Activated B cell treated with CpG ODN at 0.5 μM for 24 hours (primary cell): ENCODE measurements around the gene ACTR1A. TPM values are rescaled to one million over a fixed set of nuclear protein-coding genes. Genes with fewer than 3 reads are reported as not detected.
A peak's percentile ranks its signal among the peaks of the same experiment; 100 is the strongest.

Experiments
- ATAC-seq: fragments of 200-7000 bp; cut with Tn5 transposase; one replicate; pipeline ENCODE4 v1.10.0; 2021; ENCODE audit warnings: low read depth, mild to moderate bottlenecking, moderate library complexity
- CTCF ChIA-PET: fragments of 350-600 bp; sonication (Branson Sonifier 250); formaldehyde crosslinking; loops from one replicate; lab custom pipeline; 2021; ENCODE audit warnings: antibody characterized with exemption; lab: Charles Lee
- POLR2A ChIA-PET: fragments of 350-600 bp; sonication (Branson Sonifier 250); formaldehyde crosslinking; loops from one replicate; lab custom pipeline; 2021; ENCODE audit warnings: antibody characterized with exemption; lab: Charles Lee
- DNase-seq: peaks from one replicate; pipeline ENCODE4 v3.0.0; 2022
- H3K27ac Mint-ChIP-seq: one replicate; pipeline ENCODE4 v1.8.0; 2020; ENCODE audit warnings: mixed read lengths
- H3K27me3 Mint-ChIP-seq: one replicate; pipeline ENCODE4 v1.8.0; 2021; ENCODE audit warnings: mixed read lengths
- H3K36me3 Mint-ChIP-seq: one replicate; pipeline ENCODE4 v1.8.0; 2021; ENCODE audit warnings: low read depth, mixed read lengths
- H3K4me1 Mint-ChIP-seq: one replicate; pipeline ENCODE4 v1.8.0; 2021; ENCODE audit warnings: mixed read lengths
- H3K4me3 Mint-ChIP-seq: one replicate; pipeline ENCODE4 v1.8.0; 2020; ENCODE audit warnings: mild to moderate bottlenecking, mixed read lengths
- H3K9me3 Mint-ChIP-seq: one replicate; pipeline ENCODE4 v1.8.0; 2020; ENCODE audit warnings: mixed read lengths
- CTCF ChIP-seq: fragments of 200-600 bp; IDR thresholded peaks from one replicate; pipeline ENCODE4 v1.8.0; 2022; ENCODE audit warnings: antibody characterized with exemption, mild to moderate bottlenecking
- intact Hi-C: fragments of 100-400 bp; cut with micrococcal nuclease; formaldehyde crosslinking; loops from one replicate; pipeline ENCODE4 v1.15.1; 2024
- total RNA-seq: library from RNA; stranded (reverse); gene quantifications from 2 replicates; pipeline ENCODE4 v1.2.3, GENCODE V29; 2022

Gene ACTR1A
- total RNA-seq, 1 donor from 2014 or later, result 71.9 TPM

- no peak for TF ChIP-seq CTCF
- Mint-ChIP-seq H3K36me3 (peaks cover 31% of the 10 kb centered on the region), H3K9me3 (no peaks in the 10 kb centered on the region), H3K27me3 (no peaks in the 10 kb centered on the region), H3K27ac (no peak overlapping the region), H3K4me1 (no peaks in the 10 kb centered on the region), H3K4me3 (no peak overlapping the region)
- ChIA-PET CTCF (interaction anchor here (1.1 kb wide), 1 partner anchor 66 kb away, joined by 5 read pairs; no protein-coding TSS in a partner anchor), POLR2A (no interaction called here)
- intact Hi-C loops, result no loop called here
- DNase-seq (no peak), ATAC-seq (no peak)
These were observed 15.0 kb upstream of the ACTR1A start for GRCh38 chr10:102517553-102517952.

- CTCF ChIA-PET, result no interaction called here
- peaks cover 11% of the 10 kb centered on the region for H3K4me1 Mint-ChIP-seq
- TF ChIP-seq CTCF, result no peak
- DNase-seq (no peak), ATAC-seq (no peak)
- no peaks in the 10 kb centered on the region for H3K27me3 Mint-ChIP-seq
- H3K4me3 Mint-ChIP-seq, result no peak overlapping the region
- POLR2A ChIA-PET, result no interaction called here
- H3K9me3 Mint-ChIP-seq, result no peaks in the 10 kb centered on the region
- H3K36me3 Mint-ChIP-seq, result peaks cover 35% of the 10 kb centered on the region
- H3K27ac Mint-ChIP-seq, result no peak overlapping the region
- intact Hi-C loops, result no loop called here
These were observed 13.2 kb upstream of the ACTR1A start for GRCh38 chr10:102515724-102516123.

GRCh38 chr10:102514487-102515311 is 12.2 kb upstream of the ACTR1A start:
- CTCF ChIA-PET, result no interaction called here

GRCh38 chr10:102511583-102512274 is 9.2 kb upstream of the ACTR1A start:
- Mint-ChIP-seq H3K9me3 (no peaks in the 10 kb centered on the region), H3K36me3 (peaks cover 38% of the 10 kb centered on the region), H3K4me3 (peak overlapping the region; percentile 42), H3K27ac (peak overlapping the region; percentile 86), H3K27me3 (no peaks in the 10 kb centered on the region), H3K4me1 (peaks cover 16% of the 10 kb centered on the region)
- TF ChIP-seq CTCF, result no peak
- DNase-seq (no peak), ATAC-seq (peak; percentile 99)
- ChIA-PET CTCF (interaction anchor here (0.7 to 2.0 kb wide), 6 partner anchors 8 to 622 kb away, joined by 3 to 12 read pairs (median 4); partner anchors contain the start of gene SUFU), POLR2A (interaction anchor here (0.5 to 1.8 kb wide), 6 partner anchors 9 to 197 kb away, joined by 3 to 17 read pairs (median 7); partner anchors contain the start of genes ACTR1A and NFKB2)
- intact Hi-C loops, result loop anchor here (1.0 kb wide), 1 partner anchor 8 kb away; the partner anchor contains the start of gene SUFU

More at GRCh38 chr10:102514487-102515311, 12.2 kb upstream of the ACTR1A start:
- POLR2A ChIA-PET, result no interaction called here
- Mint-ChIP-seq H3K4me1 (peaks cover 11% of the 10 kb centered on the region), H3K27me3 (no peaks in the 10 kb centered on the region), H3K4me3 (no peak overlapping the region), H3K36me3 (peaks cover 32% of the 10 kb centered on the region), H3K27ac (no peak overlapping the region), H3K9me3 (no peaks in the 10 kb centered on the region)
- ATAC-seq, result no peak
- intact Hi-C loops, result no loop called here
- no peak for DNase-seq
- TF ChIP-seq CTCF, result no peak

GRCh38 chr10:102509387-102509786 is 6.9 kb upstream of the ACTR1A start:
- no peaks in the 10 kb centered on the region for H3K9me3 Mint-ChIP-seq
- H3K4me1 Mint-ChIP-seq, result peaks cover 26% of the 10 kb centered on the region
- H3K27me3 Mint-ChIP-seq, result no peaks in the 10 kb centered on the region
- H3K4me3 Mint-ChIP-seq, result no peak overlapping the region
- ChIA-PET CTCF (interaction anchor here (1.5 kb wide), 1 partner anchor 74 kb away, joined by 4 read pairs; no protein-coding TSS in a partner anchor), POLR2A (no interaction called here)
- ATAC-seq, result no peak
- TF ChIP-seq CTCF, result no peak
- intact Hi-C loops, result loop anchor here (10.0 kb wide), 2 partner anchors 1155 to 1975 kb away; partner anchors contain the start of genes BTRC and HIF1AN
- DNase-seq, result no peak
- H3K36me3 Mint-ChIP-seq, result peaks cover 27% of the 10 kb centered on the region
- no peak overlapping the region for H3K27ac Mint-ChIP-seq
